K562 (cell line): ENCODE results near the gene WIPF2. TPM values are rescaled to one million over a fixed set of nuclear protein-coding genes. Genes with fewer than 3 reads are reported as not detected.
"Not testable (repeated sequence)": the region's sequence is repeated elsewhere in the genome, so short reads cannot be mapped to it uniquely, and the experiment has no call there.

ENCODE experiments used
- ATAC-seq: fragments of 200-7000 bp; cut with Tn5 transposase; 3 replicates; pipeline ENCODE4 v1.9.1; 2020; ENCODE audit warnings: moderate library complexity
- BruUV-seq: library from RNA; stranded (reverse); fragments of 400-500 nt; replicated peaks from 2 replicates; lab custom pipeline; 2021; lab: Mats Ljungman, UMichigan
- CTCF ChIA-PET: fragments of 300-600 bp; formaldehyde crosslinking; extraction: SDS; loops from one replicate; lab custom pipeline; 2021; ENCODE audit warnings: low intra/inter-chr PET ratio; lab: Yijun Ruan, JAX
- POLR2A ChIA-PET: fragments of 300-600, 350-650 bp; sonication (Branson Sonifier 250); formaldehyde crosslinking; extraction: SDS; loops from one replicate; lab custom pipeline; 2021; ENCODE audit warnings: antibody characterized with exemption, inconsistent platforms; lab: Yijun Ruan, JAX
- DNase-seq, 4 experiments: peaks; one replicate each; pipeline versions ENCODE4 v3.0.0 to v3.0.0-alpha.2; 2011 to 2018; ENCODE audit warnings: low spot score in 3 of 4, mixed read lengths in 3 of 4; ENCODE audit errors: extremely low read depth in 1 of 4
- FAIRE-seq: peaks from 2 replicates; lab custom pipeline; 2011; peaks lifted over from hg19 to GRCh38; lab: Jason Lieb, UNC
- H2AFZ ChIP-seq: 2 replicates; pipeline ENCODE4 v1.6.0; 2011; ENCODE audit warnings: low read depth, low read length, control low read depth, inconsistent platforms
- H3K27ac ChIP-seq: fragments of 200-600 bp; 3 replicates; pipeline ENCODE4 v1.8.0; 2011; ENCODE audit warnings: low read depth, mild to moderate bottlenecking, control low read depth, inconsistent platforms, low read length, moderate library complexity, mixed read lengths; ENCODE audit errors: extremely low read depth
- H3K27me3 ChIP-seq, 2 experiments: fragments of 300-600 bp in 1 of 2; 2 replicates in 1 of 2; 3 replicates in 1 of 2; pipeline versions ENCODE4 v1.6.0 to v1.8.0; 2011; ENCODE audit warnings: inconsistent platforms in 2 of 2, low read length in 2 of 2, mild to moderate bottlenecking in 1 of 2, mixed read lengths in 1 of 2, moderate library complexity in 1 of 2; ENCODE audit not compliant: control insufficient read depth in 2 of 2, insufficient read depth in 2 of 2
- H3K36me3 ChIP-seq: fragments of 300-600 bp; 3 replicates; pipeline ENCODE4 v1.8.0; 2011; ENCODE audit warnings: mild to moderate bottlenecking, low read length, inconsistent platforms; ENCODE audit not compliant: control insufficient read depth, insufficient read depth
- H3K4me1 ChIP-seq, 2 experiments: fragments of 200-600 bp in 1 of 2; replicated peaks in 1 of 2; 2 replicates in 1 of 2; 3 replicates in 1 of 2; pipeline versions ENCODE4 v1.5.1 to v1.8.0; 2011; ENCODE audit warnings: inconsistent platforms in 2 of 2, low read length in 2 of 2, mild to moderate bottlenecking in 1 of 2, mixed read lengths in 1 of 2, moderate library complexity in 1 of 2; ENCODE audit not compliant: control insufficient read depth in 2 of 2, insufficient read depth in 2 of 2
- H3K4me2 ChIP-seq: 2 replicates; pipeline ENCODE4 v1.6.1; 2011; ENCODE audit warnings: low read length, control low read depth, inconsistent platforms, mixed read lengths; ENCODE audit not compliant: insufficient read depth
- H3K4me3 ChIP-seq: fragments of 200-600 bp; sonication (generic), shearing (Covaris generic); 2 replicates; pipeline ENCODE4 v1.5.1; 2016; ENCODE audit warnings: control low read depth, inconsistent platforms
- H3K79me2 ChIP-seq: fragments of 200-600 bp; 3 replicates; pipeline ENCODE4 v1.8.0; 2011; ENCODE audit warnings: low read length, inconsistent platforms; ENCODE audit not compliant: control insufficient read depth, insufficient read depth
- H3K9ac ChIP-seq, 2 experiments: 2 replicates each; pipeline versions ENCODE4 v1.6.0 to v1.6.1; 2011; ENCODE audit warnings: low read depth in 2 of 2, low read length in 2 of 2, control low read depth in 1 of 2, inconsistent platforms in 1 of 2, mild to moderate bottlenecking in 1 of 2, mixed read lengths in 1 of 2; ENCODE audit not compliant: insufficient read depth in 1 of 2
- H3K9me1 ChIP-seq: one replicate; pipeline ENCODE4 v1.6.0; 2011; ENCODE audit warnings: inconsistent platforms, mild to moderate bottlenecking, low read length, moderate library complexity; ENCODE audit not compliant: control insufficient read depth, insufficient read depth
- H3K9me3 ChIP-seq: replicated peaks from 2 replicates; pipeline ENCODE4 v1.5.1; 2011; ENCODE audit warnings: low read depth, low read length, inconsistent platforms; ENCODE audit not compliant: control insufficient read depth, insufficient read depth
- H4K20me1 ChIP-seq: replicated peaks from 2 replicates; pipeline ENCODE4 v1.6.1; 2011; ENCODE audit warnings: low read length, inconsistent platforms, mixed read lengths; ENCODE audit not compliant: control insufficient read depth, insufficient read depth
- CBFA2T3 ChIP-seq: fragments of 450-650 bp; IDR thresholded peaks from 2 replicates; pipeline ENCODE4 v1.6.1; 2017
- CGGBP1 ChIP-seq: fragments of 250-450 bp; sonication (Bioruptor Pico); IDR thresholded peaks from 2 replicates; pipeline ENCODE4 v1.9.0; 2021; ENCODE audit warnings: mild to moderate bottlenecking
- NFIC ChIP-seq: fragments of 450-650 bp; IDR thresholded peaks from 2 replicates; pipeline ENCODE4 v1.6.1; 2017; ENCODE audit warnings: mild to moderate bottlenecking, inconsistent platforms
- ZNF121 ChIP-seq: sonication (generic); formaldehyde crosslinking; conservative IDR thresholded peaks from 2 replicates; pipeline ENCODE4 v1.8.0; 2022; ENCODE audit warnings: missing genetic modification reagents
- ZNF436 ChIP-seq: fragments of 250-450, 450-650 bp; sonication (Bioruptor Pico); formaldehyde crosslinking; IDR thresholded peaks from 2 replicates; pipeline ENCODE4 v1.7.0; 2020; ENCODE audit warnings: mild to moderate bottlenecking
- ZNF644 ChIP-seq: fragments of 200-800 bp; sonication (Bioruptor generic); IDR thresholded peaks from 2 replicates; pipeline ENCODE4 v1.6.1; 2016; ENCODE audit warnings: low read depth, missing genetic modification characterization, missing compliant biosample characterization
- ZNF766 ChIP-seq: fragments of 200-800 bp; sonication (Bioruptor generic); conservative IDR thresholded peaks from 2 replicates; pipeline ENCODE4 v1.6.1; 2016; ENCODE audit warnings: missing genetic modification characterization, missing compliant biosample characterization
- WGBS: fragments of 100-300 bp; shearing (Covaris generic); methylation state at CpG from one replicate; pipeline ENCODE4 v1.1.6; 2016; ENCODE audit warnings: low coverage, mixed read lengths; ENCODE audit not compliant: insufficient coverage; ENCODE audit errors: missing lambda C conversion rate; 5-methylcytosine and 5-hydroxymethylcytosine counted together
- in situ Hi-C: fragments of 300-500 bp; cut with MboI; formaldehyde crosslinking; loops from 4 replicates; pipeline ENCODE4 v1.15.0; 2018; ENCODE audit warnings: inconsistent platforms, mixed read lengths
- intact Hi-C: fragments of 100-400 bp; cut with micrococcal nuclease; formaldehyde crosslinking; loops from 2 replicates; pipeline ENCODE4 v1.14.2; 2022
- polyA plus RNA-seq, 8 experiments: library from polyadenylated mRNA; depleted of rRNA in 4 of 8; stranded (reverse) in 5 of 8; unstranded in 3 of 8; fragments of >200 nt; fragmentation: Nextera tagmentation in 2 of 8; fragmentation: Illumina TruSeq in 1 of 8; extraction: Ambion mirVana in 2 of 8; extraction: Trizol in 1 of 8; gene quantifications; 2 replicates each; pipeline versions ENCODE4 v1.2.1 to v1.2.3, GENCODE V29; 2011 to 2014; ENCODE audit warnings: inconsistent platforms in 1 of 8, missing spikeins in 1 of 8
- total RNA-seq, 7 experiments: library from RNA; depleted of rRNA in 6 of 7; stranded (reverse); fragments of >200 nt in 6 of 7; fragmentation: Illumina TruSeq in 2 of 7; extraction: Trizol in 2 of 7; gene quantifications; 2 replicates each; pipeline versions ENCODE4 v1.2.1 to v1.2.3, GENCODE V29; 2011 to 2021; ENCODE audit warnings: low replicate concordance in 1 of 7

WIPF2 gene
- total and polyA plus RNA-seq, 9 of the 15 experiments (the other 6 are each of a cell fraction or from before 2014, with no cell fraction given), result 3.6 to 15.0 (median 5.3) TPM

GRCh38 chr17:40203131-40203530 is 16.0 kb upstream of the WIPF2 start (continued):
- TF ChIP-seq ZNF436 (CRISPR knock-in tag), result no peak
- TF ChIP-seq CBFA2T3, result peak; percentile 63
- TF ChIP-seq CGGBP1 (CRISPR knock-in tag), result no peak
- 0 out of 2 replicates have a peak, but pooled peaks have one; percentile 5 for TF ChIP-seq NFIC
- TF ChIP-seq ZNF644 (tag), result no peak
- TF ChIP-seq, all 486 proteins: peak for 5

GRCh38 chr17:40206193-40206592 is 12.9 kb upstream of the WIPF2 start:
- H3K4me3 ChIP-seq, POLR2A ChIA-PET, ATAC-seq, H3K79me2 ChIP-seq, intact Hi-C loops, DNase-seq, H3K27me3 ChIP-seq, CTCF ChIA-PET, H4K20me1 ChIP-seq, H3K4me1 ChIP-seq, H2AFZ ChIP-seq, BruUV-seq, FAIRE-seq, H3K36me3 ChIP-seq, H3K9me1 ChIP-seq, H3K9ac ChIP-seq, H3K4me2 ChIP-seq, H3K27ac ChIP-seq, H3K9me3 ChIP-seq: not testable (repeated sequence)
- TF ChIP-seq ZNF121, result peak; percentile 36; the same call in 1 of the 2 replicates
- 0 out of 2 replicates have a peak, but pooled peaks have one; percentile 35 for TF ChIP-seq ZNF766
- in situ Hi-C loops, result loop anchor here (5.0 kb wide), 1 partner anchor 146 kb away; no protein-coding TSS in a partner anchor
- WGBS, result 64% methylated on average over 6 of the region's 8 CpGs
